K562 (cell line): Measurements from ENCODE around the gene ADNP. TPM values are rescaled to one million over a fixed set of nuclear protein-coding genes. Genes with fewer than 3 reads are reported as not detected.

ENCODE experiments used
- ARNT ChIP-seq, 2 experiments: fragments of 450-650 bp; IDR thresholded peaks; 2 replicates each; pipeline ENCODE4 v1.6.1; 2016; ENCODE audit warnings: mild to moderate bottlenecking in 1 of 2
- CREBBP ChIP-seq: IDR thresholded peaks from one replicate; pipeline ENCODE4 v1.6.1; 2012; ENCODE audit warnings: low read depth, mild to moderate bottlenecking, control low read depth, inconsistent platforms, low read length
- DPF2 ChIP-seq: fragments of 450-650 bp; IDR thresholded peaks from 2 replicates; pipeline ENCODE4 v1.6.1; 2016
- E2F3 ChIP-seq: fragments of 250-450 bp; sonication (Bioruptor Pico); IDR thresholded peaks from 2 replicates; pipeline ENCODE4 v1.4.0; 2020; ENCODE audit warnings: mild to moderate bottlenecking
- NFIX ChIP-seq: fragments of 250-450 bp; sonication (Bioruptor Pico); IDR thresholded peaks from 2 replicates; pipeline ENCODE4 v1.4.0; 2020; ENCODE audit warnings: low read depth, mild to moderate bottlenecking, moderate library complexity
- PHF20 ChIP-seq: fragments of 450-650 bp; IDR thresholded peaks from 2 replicates; pipeline ENCODE4 v1.6.1; 2018; ENCODE audit not compliant: partially characterized antibody
- SPI1 ChIP-seq: IDR thresholded peaks from 2 replicates; pipeline ENCODE4 v1.6.1; 2011; ENCODE audit warnings: low read depth, low read length, control low read depth, borderline replicate concordance
- STAG1 ChIP-seq: sonication (generic); formaldehyde crosslinking; IDR thresholded peaks from 2 replicates; pipeline ENCODE4 v1.5.0; 2020; ENCODE audit warnings: missing genetic modification reagents, borderline replicate concordance
- THRA ChIP-seq: fragments of 450-650 bp; IDR thresholded peaks from 2 replicates; pipeline ENCODE4 v1.6.1; 2017; ENCODE audit warnings: mild to moderate bottlenecking, moderate library complexity
- TRIM24 ChIP-seq, 2 experiments: fragments of 450-650 bp; IDR thresholded peaks; 2 replicates each; pipeline ENCODE4 v1.6.1; 2016
- WHSC1 ChIP-seq: IDR thresholded peaks from one replicate; pipeline ENCODE4 v1.6.1; 2012; ENCODE audit warnings: low read length, control low read depth, inconsistent platforms
- ZBTB49 ChIP-seq: sonication (generic); formaldehyde crosslinking; IDR thresholded peaks from 2 replicates; pipeline ENCODE4 v1.8.0; 2022; ENCODE audit warnings: missing genetic modification reagents, mild to moderate bottlenecking, borderline replicate concordance
- ZNF140 ChIP-seq: fragments of 250-450 bp; sonication (Bioruptor Pico); IDR thresholded peaks from 2 replicates; pipeline ENCODE4 v1.8.0; 2021; ENCODE audit warnings: moderate library complexity, mild to moderate bottlenecking, inconsistent platforms
- ZNF146 ChIP-seq: IDR thresholded peaks from one replicate; pipeline ENCODE4 v1.6.1; 2018; ENCODE audit warnings: missing compliant biosample characterization; ENCODE audit not compliant: unreplicated experiment
- ZNF274 ChIP-seq: IDR thresholded peaks from 2 replicates; pipeline ENCODE4 v1.6.1; 2011; ENCODE audit warnings: low read depth, mild to moderate bottlenecking, low read length, moderate library complexity, borderline replicate concordance
- ZNF316 ChIP-seq: fragments of 450-650 bp; IDR thresholded peaks from 2 replicates; pipeline ENCODE4 v1.6.1; 2016
- ZNF583 ChIP-seq: fragments of 250-450 bp; sonication (Bioruptor Pico); IDR thresholded peaks from 2 replicates; pipeline ENCODE4 v1.4.0; 2020
- ZNF584 ChIP-seq: fragments of 200-800 bp; sonication (Bioruptor generic); IDR thresholded peaks from 2 replicates; pipeline ENCODE4 v1.6.1; 2016; ENCODE audit warnings: low read depth, mild to moderate bottlenecking, missing genetic modification characterization, missing compliant biosample characterization
- polyA plus RNA-seq, 8 experiments: library from polyadenylated mRNA; depleted of rRNA in 4 of 8; stranded (reverse) in 5 of 8; unstranded in 3 of 8; fragments of >200 nt; fragmentation: Nextera tagmentation in 2 of 8; fragmentation: Illumina TruSeq in 1 of 8; extraction: Ambion mirVana in 2 of 8; extraction: Trizol in 1 of 8; gene quantifications; 2 replicates each; pipeline versions ENCODE4 v1.2.1 to v1.2.3, GENCODE V29; 2011 to 2014; ENCODE audit warnings: inconsistent platforms in 1 of 8, missing spikeins in 1 of 8
- total RNA-seq, 7 experiments: library from RNA; depleted of rRNA in 6 of 7; stranded (reverse); fragments of >200 nt in 6 of 7; fragmentation: Illumina TruSeq in 2 of 7; extraction: Trizol in 2 of 7; gene quantifications; 2 replicates each; pipeline versions ENCODE4 v1.2.1 to v1.2.3, GENCODE V29; 2011 to 2021; ENCODE audit warnings: low replicate concordance in 1 of 7
- TF ChIP-seq, protein P1 (sequence below): fragments of 450-650 bp; formaldehyde crosslinking; IDR thresholded peaks from 2 replicates; pipeline ENCODE4 v1.4.0; 2020; ENCODE audit warnings: mild to moderate bottlenecking
- TF ChIP-seq, protein P2 (sequence below): fragments of 250-450 bp; sonication (Bioruptor Pico); IDR thresholded peaks from 2 replicates; pipeline ENCODE4 v1.8.0; 2022; ENCODE audit warnings: inconsistent platforms, mild to moderate bottlenecking, moderate library complexity, borderline replicate concordance
- TF ChIP-seq, protein P3 (sequence below): fragments of 250-450 bp; sonication (Bioruptor Pico); IDR thresholded peaks from 2 replicates; pipeline ENCODE4 v1.5.0; 2021; ENCODE audit warnings: mild to moderate bottlenecking, borderline replicate concordance

The ADNP gene
- total and polyA plus RNA-seq, 9 of the 15 experiments (the other 6 are each of a cell fraction or from before 2014, with no cell fraction given), result 17.8 to 59.9 (median 25.3) TPM

DNA sequence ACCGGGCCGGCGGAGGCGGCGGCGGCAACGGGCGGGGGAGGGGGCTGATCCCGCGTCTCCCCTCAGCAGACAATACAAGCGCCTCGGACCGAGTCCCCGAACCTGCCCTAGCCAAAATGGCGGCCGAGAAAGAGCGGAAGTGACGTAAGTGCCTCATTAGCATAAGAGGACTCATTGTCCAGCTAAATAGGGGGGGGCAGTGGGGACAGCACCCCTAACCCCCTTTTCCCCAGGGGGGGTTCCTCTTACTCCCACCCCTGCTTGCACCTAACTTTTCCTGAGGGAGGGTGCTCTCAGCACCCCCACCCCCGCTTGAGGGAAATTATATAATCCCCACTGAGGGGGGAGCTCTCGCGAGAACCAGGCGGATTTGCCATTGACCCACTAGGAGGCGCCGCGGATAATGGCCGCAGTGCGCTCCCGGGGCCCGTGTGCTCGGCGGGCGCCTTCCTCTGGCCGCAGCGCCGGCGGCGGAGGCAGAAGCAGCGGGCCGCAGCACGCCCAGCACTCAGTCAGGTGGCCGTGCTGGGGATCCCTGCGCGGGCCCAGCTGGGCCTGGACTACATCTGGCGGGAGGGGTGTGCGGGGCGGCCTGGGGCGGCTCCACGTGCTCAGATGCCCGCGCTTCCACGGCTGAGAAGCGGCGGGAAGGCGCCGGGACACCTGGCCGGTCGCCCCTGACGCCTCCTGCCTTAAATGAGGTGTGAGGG lies at the start of gene ADNP (continued):
- TF ChIP-seq DPF2 (peak; percentile 57; the same call in 1 of the 2 replicates), E2F3 (peak; percentile 95), ZNF274 (peak; percentile 42; the same call in 1 of the 2 replicates), ZNF140 (no peak), ZNF146 (no peak), STAG1 (CRISPR knock-in tag) (peak; percentile 46; the same call in 1 of the 2 replicates), THRA (no peak), CREBBP (no peak), ZNF316 (peak; percentile 36), SPI1 (peak; percentile 90), ZNF584 (CRISPR knock-in tag) (peak; percentile 71; the same call in 1 of the 2 replicates), ZBTB49 (peak; percentile 92; the same call in 1 of the 2 replicates), NFIX (CRISPR knock-in tag) (no peak), ARNT (IDR thresholded peaks at IDR 0.05) (no peak), TRIM24 (IDR thresholded peaks at IDR 0.05) (peak in 1 of 2 experiments; percentile 72; a peak in 2 of 4 replicates), ZNF583 (no peak), WHSC1 (no peak), PHF20 (peak; percentile 88)
- TF ChIP-seq, protein P1, sequence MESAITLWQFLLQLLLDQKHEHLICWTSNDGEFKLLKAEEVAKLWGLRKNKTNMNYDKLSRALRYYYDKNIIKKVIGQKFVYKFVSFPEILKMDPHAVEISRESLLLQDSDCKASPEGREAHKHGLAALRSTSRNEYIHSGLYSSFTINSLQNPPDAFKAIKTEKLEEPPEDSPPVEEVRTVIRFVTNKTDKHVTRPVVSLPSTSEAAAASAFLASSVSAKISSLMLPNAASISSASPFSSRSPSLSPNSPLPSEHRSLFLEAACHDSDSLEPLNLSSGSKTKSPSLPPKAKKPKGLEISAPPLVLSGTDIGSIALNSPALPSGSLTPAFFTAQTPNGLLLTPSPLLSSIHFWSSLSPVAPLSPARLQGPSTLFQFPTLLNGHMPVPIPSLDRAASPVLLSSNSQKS (CRISPR knock-in tag), result no peak
- TF ChIP-seq, protein P2, sequence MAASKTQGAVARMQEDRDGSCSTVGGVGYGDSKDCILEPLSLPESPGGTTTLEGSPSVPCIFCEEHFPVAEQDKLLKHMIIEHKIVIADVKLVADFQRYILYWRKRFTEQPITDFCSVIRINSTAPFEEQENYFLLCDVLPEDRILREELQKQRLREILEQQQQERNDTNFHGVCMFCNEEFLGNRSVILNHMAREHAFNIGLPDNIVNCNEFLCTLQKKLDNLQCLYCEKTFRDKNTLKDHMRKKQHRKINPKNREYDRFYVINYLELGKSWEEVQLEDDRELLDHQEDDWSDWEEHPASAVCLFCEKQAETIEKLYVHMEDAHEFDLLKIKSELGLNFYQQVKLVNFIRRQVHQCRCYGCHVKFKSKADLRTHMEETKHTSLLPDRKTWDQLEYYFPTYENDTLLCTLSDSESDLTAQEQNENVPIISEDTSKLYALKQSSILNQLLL (CRISPR knock-in tag), result no peak
- TF ChIP-seq, protein P3, sequence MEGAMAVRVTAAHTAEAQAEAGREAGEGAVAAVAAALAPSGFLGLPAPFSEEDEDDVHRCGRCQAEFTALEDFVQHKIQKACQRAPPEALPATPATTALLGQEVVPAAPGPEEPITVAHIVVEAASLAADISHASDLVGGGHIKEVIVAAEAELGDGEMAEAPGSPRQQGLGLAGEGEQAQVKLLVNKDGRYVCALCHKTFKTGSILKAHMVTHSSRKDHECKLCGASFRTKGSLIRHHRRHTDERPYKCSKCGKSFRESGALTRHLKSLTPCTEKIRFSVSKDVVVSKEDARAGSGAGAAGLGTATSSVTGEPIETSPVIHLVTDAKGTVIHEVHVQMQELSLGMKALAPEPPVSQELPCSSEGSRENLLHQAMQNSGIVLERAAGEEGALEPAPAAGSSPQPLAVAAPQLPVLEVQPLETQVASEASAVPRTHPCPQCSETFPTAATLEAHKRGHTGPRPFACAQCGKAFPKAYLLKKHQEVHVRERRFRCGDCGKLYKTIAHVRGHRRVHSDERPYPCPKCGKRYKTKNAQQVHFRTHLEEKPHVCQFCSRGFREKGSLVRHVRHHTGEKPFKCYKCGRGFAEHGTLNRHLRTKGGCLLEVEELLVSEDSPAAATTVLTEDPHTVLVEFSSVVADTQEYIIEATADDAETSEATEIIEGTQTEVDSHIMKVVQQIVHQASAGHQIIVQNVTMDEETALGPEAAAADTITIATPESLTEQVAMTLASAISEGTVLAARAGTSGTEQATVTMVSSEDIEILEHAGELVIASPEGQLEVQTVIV (CRISPR knock-in tag), result no peak
